ENCODE results near the gene PBX4. TPM values are rescaled to one million over a fixed set of nuclear protein-coding genes. Genes with fewer than 3 reads are reported as not detected.

Gene PBX4
- total RNA-seq, 2 donors from 2014 or later = 28.3 to 56.8 TPM

DNA sequence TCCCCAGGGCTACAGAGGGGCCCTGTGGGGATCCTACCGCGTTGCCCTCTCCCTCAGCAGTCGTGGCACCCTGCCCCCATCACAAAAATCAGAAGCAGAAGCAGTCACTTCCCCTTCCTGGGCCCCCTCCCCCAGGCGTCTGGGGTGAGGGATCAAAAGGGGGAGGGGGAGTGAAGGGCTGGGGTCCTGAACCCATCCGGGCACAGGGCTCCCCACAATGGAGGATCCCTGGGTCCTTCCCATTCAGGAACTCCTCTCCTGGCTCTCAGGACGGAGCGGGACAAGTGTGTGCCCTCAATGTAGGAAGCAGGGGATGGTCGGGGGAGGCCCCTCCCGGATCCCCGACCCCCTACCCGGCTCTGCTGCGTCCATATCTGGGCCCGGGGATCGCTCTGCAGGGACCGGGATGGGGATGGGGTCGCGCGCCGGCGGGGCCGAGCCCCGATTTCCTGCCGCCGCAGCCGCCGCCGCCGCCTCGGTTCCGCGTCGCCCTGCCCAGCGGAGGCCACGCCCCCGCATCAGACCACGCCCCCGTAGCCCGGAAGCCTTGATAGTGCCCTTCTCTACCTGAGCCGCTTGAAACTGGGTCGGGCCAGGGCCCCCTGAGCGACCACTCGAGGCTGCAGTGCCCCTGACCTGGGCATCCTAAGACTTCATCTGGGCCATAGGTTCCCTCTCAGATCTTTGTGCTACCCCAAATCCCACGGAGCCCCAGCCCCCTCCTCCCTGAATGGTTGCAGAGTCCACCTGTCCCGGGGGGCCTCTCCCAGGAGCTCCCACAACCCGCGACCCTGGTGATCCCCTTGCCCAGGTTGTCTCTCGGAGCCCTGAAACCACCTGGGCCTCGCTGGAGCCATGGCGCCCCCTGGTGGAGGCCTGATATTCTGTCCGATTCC lies 24.9 kb upstream of the PBX4 start, which contains the start of gene GMIP:
Gene GMIP (minus strand): TSS at position 500 of the 896 bp plus-strand sequence. CDS start 128 bp downstream, at position 372.
- Mint-ChIP-seq H3K27me3 (ENCODE audit: low read depth) (no peaks in the 10 kb centered on the region), H3K9me3 (no peaks in the 10 kb centered on the region), H3K27ac (peak within 1 kb of the TSS; percentile 94), H3K4me3 (peak within 1 kb of the TSS; percentile 97 to 99), H3K36me3 (ENCODE audit: insufficient read depth in 2 of 2) (peaks cover 6 to 15% of the 10 kb centered on the region in 2 donors), H3K4me1 (ENCODE audit: low read depth) (peaks cover 14% of the 10 kb centered on the region)
- peak; percentile 90 to 92 for ATAC-seq (replicated peaks in 1 of 2)
- DNase-seq = peak; percentile 91 to 93

DNA sequence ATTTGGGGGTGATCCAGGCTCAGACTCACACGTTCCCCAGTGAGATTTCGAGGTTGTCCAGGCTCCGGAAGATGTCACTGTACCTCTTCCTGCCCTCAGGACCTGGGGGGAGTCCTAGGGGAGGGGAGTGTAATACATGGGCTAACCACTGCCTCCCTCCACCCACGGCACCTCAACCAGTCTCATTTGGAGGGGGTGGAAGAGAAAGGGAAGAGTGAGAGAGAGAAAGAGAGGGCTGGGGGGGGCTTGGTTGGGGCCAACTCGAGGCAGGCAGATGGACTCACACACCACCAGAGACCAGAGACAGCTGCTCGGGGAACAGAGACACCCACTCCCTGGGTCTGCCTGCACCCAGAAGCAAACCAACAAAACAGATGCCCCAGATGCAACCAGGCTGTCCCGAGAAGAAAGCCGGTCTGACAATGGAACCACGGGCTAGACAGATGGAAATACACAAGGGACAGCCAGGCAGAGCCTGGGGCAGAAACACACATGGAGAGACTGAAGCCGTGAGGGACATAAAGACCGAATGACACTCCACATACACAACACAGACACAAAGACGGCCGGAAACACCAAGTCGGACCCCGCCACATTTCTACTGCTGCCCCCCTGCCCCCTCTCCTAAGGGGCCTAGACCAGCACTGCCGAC lies 24.1 kb upstream of the PBX4 start:
- ATAC-seq (replicated peaks in 1 of 2) = peak; percentile 39 to 55
- peak; percentile 48 to 57 for DNase-seq
- peaks cover 14% of the 10 kb centered on the region for H3K4me1 Mint-ChIP-seq (ENCODE audit: low read depth)
- no peaks in the 10 kb centered on the region for H3K27me3 Mint-ChIP-seq (ENCODE audit: low read depth)
- peaks cover 6 to 16% of the 10 kb centered on the region in 2 donors for H3K36me3 Mint-ChIP-seq (ENCODE audit: insufficient read depth in 2 of 2)
- H3K27ac Mint-ChIP-seq = peak overlapping the region; percentile 94
- H3K9me3 Mint-ChIP-seq = no peaks in the 10 kb centered on the region
- peak overlapping the region; percentile 97 to 99 for H3K4me3 Mint-ChIP-seq

DNA sequence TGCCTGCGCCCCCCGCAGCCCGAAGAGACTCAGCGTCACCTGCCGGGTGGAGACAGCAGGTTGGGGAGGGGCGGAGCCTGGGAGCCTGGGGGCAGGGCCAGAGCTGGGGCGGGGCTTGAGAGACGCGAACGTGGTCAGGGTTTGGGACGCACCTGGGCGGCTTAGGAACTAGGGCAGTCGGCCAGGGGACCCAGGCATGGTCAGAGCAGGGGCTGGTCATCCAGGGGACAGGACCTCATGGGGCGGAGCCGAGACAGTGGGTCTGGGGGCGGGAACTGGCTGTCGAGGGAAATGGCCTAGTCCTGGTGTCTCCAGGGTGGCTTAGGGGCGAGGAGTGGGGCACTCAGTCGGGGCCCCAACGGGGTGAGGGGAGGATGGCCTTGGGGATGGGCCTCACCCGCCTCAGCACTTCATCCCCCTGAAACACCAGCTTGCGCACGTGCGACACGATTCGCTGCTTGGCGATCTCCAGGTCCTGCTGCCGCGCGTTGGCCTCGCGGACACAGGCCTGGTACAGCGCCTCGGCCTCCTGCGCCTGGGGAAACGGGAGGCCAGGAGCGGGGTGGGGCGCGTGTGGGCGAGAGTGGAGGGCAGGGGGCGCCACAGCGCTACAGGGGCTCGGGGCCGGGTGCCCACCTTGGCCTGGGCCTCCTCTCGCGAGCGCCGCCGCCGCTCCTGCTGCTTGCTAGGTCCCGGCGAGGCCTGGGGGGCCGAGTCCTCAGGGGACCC lies 19.2 kb upstream of the PBX4 start:
- Mint-ChIP-seq H3K9me3 (no peaks in the 10 kb centered on the region), H3K27ac (no peak overlapping the region), H3K4me1 (ENCODE audit: low read depth) (peaks cover 14% of the 10 kb centered on the region), H3K36me3 (ENCODE audit: insufficient read depth in 2 of 2) (peaks cover 10 to 30% of the 10 kb centered on the region in 2 donors), H3K4me3 (no peak overlapping the region), H3K27me3 (ENCODE audit: low read depth) (no peaks in the 10 kb centered on the region)
- DNase-seq = no peak
- no peak for ATAC-seq (replicated peaks in 1 of 2)

DNA sequence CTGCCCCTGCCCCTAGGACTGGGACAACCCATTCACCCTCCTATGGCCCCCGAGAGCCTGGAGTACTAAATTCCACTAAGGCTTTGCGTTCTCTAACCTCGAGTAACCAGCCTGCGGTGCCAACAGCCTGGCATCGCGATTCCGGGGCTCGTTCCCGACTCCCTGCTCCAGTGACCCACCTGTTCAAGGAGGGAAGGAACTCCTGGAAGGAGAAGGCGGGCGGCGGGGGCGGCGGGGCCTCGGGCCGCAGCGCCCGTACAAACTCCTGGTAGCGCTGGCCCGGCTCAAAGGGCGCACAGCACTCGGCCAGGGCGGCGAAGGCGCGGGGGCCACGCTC lies 18.7 kb upstream of the PBX4 start:
- Mint-ChIP-seq H3K36me3 (ENCODE audit: insufficient read depth in 2 of 2) (peaks cover 8 to 29% of the 10 kb centered on the region in 2 donors), H3K9me3 (no peaks in the 10 kb centered on the region), H3K4me3 (no peak overlapping the region), H3K4me1 (ENCODE audit: low read depth) (peaks cover 9% of the 10 kb centered on the region), H3K27ac (no peak overlapping the region), H3K27me3 (ENCODE audit: low read depth) (no peaks in the 10 kb centered on the region)
- ATAC-seq (replicated peaks in 1 of 2) (no peak), DNase-seq (no peak)

DNA sequence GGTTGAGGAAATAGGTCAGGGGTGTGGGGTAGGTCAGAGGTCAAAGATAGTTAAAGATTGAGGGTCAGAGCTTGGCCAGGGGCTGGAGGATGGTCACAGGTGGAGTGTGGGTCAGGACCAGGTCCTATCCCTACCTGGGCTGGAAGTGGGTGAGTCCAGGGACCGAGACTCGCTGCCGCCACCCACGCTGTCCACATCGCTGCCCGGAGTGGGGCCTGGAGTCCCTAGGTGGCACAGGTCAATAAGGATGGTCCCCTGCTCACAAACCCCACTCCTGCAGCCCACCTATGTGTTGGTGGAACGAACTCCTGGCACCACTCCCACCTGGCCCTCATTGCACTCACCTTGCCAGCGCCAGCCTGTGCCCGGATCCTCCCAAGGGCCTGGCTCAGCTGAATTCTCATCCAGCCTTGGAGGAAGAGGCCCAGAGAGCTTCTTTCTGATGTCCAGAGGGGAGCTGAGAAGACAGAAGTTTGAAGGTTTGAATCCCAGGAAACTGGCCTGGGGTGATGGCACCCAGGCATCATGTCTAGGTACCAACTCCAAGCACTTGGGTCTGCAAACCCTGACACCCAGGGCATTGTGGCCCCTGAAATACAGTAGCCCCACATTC lies 18.2 kb upstream of the PBX4 start:
- H3K27me3 Mint-ChIP-seq (ENCODE audit: low read depth) = no peaks in the 10 kb centered on the region
- H3K4me1 Mint-ChIP-seq (ENCODE audit: low read depth) = peaks cover 5% of the 10 kb centered on the region
- ATAC-seq (replicated peaks in 1 of 2) = no peak
- no peaks in the 10 kb centered on the region for H3K9me3 Mint-ChIP-seq
- H3K4me3 Mint-ChIP-seq = no peak overlapping the region
- no peak for DNase-seq
- peaks cover 8 to 26% of the 10 kb centered on the region in 2 donors for H3K36me3 Mint-ChIP-seq (ENCODE audit: insufficient read depth in 2 of 2)
- no peak overlapping the region for H3K27ac Mint-ChIP-seq

DNA sequence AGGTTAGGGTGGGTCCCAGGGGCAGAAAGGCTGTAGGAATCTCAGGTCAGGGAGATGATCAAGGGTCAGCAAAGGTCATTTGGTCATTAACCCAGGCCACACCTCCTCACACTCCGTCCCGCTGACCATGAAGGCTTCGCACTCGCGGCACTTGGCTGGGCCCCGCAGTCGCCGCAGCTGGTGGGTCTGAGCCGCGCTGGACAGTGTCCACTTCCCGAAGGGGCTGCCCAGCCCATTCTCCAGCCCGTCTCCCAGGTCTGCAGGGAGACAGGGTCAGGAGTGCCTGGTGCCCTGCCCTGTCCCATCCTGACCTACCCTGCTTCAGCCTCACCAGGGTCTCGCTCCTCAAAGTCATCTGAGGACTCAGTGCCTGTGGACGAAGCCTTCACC lies 16.8 kb upstream of the PBX4 start:
- no peaks in the 10 kb centered on the region for H3K27me3 Mint-ChIP-seq (ENCODE audit: low read depth)
- peaks cover 8 to 30% of the 10 kb centered on the region in 2 donors for H3K36me3 Mint-ChIP-seq (ENCODE audit: insufficient read depth in 2 of 2)
- H3K9me3 Mint-ChIP-seq = no peaks in the 10 kb centered on the region
- peaks cover 4% of the 10 kb centered on the region for H3K4me1 Mint-ChIP-seq (ENCODE audit: low read depth)
- no peak overlapping the region for H3K27ac Mint-ChIP-seq
- no peak overlapping the region for H3K4me3 Mint-ChIP-seq
- ATAC-seq (replicated peaks in 1 of 2) (no peak), DNase-seq (no peak)

DNA sequence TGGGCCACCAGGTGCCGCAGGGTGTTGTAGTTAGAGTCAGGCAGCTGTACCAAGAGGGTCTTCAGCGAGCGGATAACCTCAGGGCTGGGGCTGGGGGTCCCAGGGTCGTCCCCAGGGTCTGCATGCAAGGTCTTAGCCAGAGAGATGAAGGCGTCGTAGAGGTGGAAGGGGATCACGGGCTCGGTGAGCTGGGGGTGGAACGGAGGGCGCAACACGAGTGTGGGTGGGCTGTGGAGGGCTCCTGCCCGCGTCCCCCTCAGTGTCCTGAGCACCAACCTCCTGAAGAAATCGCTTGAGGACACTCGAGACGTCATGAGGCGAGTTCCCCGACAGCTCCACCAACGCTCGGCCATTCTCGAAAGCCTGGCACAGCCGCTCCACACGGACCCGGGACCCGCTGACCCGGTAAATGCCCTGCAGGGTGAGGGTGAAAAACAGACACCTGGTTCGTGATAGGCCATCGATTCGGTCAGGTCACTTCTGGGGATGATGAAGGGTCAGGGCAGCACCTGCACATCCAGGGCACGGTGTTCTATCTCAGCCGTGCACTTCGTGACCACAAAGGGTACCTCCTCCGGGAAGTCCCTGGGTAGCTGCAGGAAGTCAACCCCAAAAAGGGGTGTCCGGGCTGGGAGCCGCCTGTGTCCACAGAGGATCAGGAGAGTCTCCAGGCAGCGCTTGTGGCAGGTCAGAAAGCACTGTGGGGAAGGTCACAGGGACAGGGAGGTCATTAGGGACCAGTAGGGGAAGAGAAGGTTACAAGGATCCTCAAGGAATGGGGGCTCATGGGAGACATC lies 16.2 kb upstream of the PBX4 start:
- H3K4me1 Mint-ChIP-seq (ENCODE audit: low read depth) = peaks cover 4% of the 10 kb centered on the region
- ATAC-seq (replicated peaks in 1 of 2) (no peak), DNase-seq (no peak)
- H3K36me3 Mint-ChIP-seq (ENCODE audit: insufficient read depth in 2 of 2) = peaks cover 8 to 28% of the 10 kb centered on the region in 2 donors
- no peaks in the 10 kb centered on the region for H3K27me3 Mint-ChIP-seq (ENCODE audit: low read depth)
- H3K9me3 Mint-ChIP-seq = no peaks in the 10 kb centered on the region
- no peak overlapping the region for H3K27ac Mint-ChIP-seq
- no peak overlapping the region for H3K4me3 Mint-ChIP-seq

DNA sequence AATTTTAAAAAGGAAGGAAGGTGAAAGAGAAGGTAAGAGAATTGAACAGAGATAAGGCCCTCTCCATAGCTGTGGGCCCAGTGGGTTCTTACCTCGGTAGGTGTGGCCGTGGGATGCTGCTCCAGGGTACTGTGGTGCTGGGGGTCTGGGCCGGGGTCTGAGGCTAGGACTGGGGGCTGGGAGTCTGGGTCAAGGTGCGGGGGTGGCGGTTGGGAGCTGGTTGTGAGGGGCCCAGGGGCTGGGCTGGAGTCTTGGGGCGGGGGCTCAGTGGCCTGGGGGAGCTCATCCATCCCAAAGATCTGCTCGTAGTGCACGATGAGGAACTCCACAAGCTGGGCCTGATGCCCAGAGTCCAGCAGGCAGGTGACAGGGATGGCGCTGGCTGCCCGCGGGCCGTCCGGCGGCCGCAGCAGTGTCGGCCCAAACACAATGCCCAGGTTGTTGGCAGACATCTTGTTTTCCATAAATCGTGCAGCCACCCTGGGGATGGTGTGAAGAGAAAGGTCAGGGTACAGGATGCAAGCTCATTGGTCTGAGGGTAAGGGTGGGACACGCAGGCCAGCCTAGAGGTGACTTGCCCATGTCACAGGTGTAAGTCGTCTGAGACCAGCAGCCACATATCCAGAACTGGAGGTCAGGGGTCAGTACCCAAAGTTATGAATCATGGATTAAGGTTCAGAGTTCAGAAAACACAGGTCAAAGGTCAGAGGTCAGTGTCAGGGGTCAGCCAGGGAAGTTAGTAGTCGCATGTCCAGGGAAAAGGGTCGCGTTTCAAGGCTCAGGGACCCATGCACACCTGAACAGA lies 15.4 kb upstream of the PBX4 start:
- no peak for ATAC-seq (replicated peaks in 1 of 2)
- no peak overlapping the region for H3K4me3 Mint-ChIP-seq
- no peaks in the 10 kb centered on the region for H3K9me3 Mint-ChIP-seq
- DNase-seq = no peak
- peaks cover 5% of the 10 kb centered on the region for H3K4me1 Mint-ChIP-seq (ENCODE audit: low read depth)
- H3K36me3 Mint-ChIP-seq (ENCODE audit: insufficient read depth in 2 of 2) = peaks cover 8 to 28% of the 10 kb centered on the region in 2 donors
- H3K27me3 Mint-ChIP-seq (ENCODE audit: low read depth) = no peaks in the 10 kb centered on the region
- H3K27ac Mint-ChIP-seq = peak overlapping the region; percentile 47

DNA sequence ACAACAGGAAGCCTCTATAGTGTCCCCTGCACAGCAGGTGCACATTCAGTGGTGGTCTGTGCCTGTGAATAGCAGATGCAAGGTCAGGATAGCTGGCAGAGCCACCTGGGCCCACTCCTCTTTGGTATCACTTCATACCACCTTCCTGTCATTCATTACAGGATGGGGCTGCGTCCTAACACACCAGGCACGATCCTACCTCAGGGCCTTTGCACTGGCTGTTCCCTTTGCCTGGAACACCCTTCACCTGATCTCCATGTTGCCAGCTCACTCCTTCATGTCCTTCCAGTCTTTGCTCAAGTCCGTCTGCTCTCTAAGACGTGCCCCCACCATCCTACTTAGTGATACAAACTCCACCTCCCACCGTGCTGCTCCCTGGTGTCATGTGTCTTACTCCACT lies 14.2 kb upstream of the PBX4 start:
- Mint-ChIP-seq H3K27ac (peak overlapping the region; percentile 78), H3K36me3 (ENCODE audit: insufficient read depth in 2 of 2) (peaks cover 8 to 26% of the 10 kb centered on the region in 2 donors)

DNA sequence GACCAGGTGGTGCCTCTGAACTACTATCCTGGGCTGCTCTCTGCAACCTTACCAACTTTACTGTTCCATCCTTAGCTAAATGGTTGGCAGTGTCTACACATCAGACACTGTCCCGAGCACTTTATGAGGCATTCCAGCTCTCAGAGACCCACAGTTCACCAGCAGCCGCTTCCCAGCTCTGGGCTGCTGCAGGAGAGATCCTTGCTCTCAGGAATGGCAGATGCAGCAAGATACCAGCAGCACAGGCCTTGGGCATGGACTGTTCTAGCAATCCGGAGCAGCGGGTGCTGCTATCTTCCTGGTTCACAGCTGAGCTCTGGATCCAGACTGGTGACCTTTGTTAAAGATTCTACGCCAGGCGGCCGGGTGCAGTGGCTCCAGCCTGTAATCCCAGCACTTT lies 12.9 kb upstream of the PBX4 start:
- no peak for ATAC-seq (replicated peaks in 1 of 2)
- peaks cover 15 to 26% of the 10 kb centered on the region in 2 donors for H3K36me3 Mint-ChIP-seq (ENCODE audit: insufficient read depth in 2 of 2)
- no peak for DNase-seq
- H3K4me3 Mint-ChIP-seq = no peak overlapping the region
- H3K27me3 Mint-ChIP-seq (ENCODE audit: low read depth) = no peaks in the 10 kb centered on the region
- no peak overlapping the region for H3K27ac Mint-ChIP-seq
- peaks cover 23% of the 10 kb centered on the region for H3K4me1 Mint-ChIP-seq (ENCODE audit: low read depth)
- no peaks in the 10 kb centered on the region for H3K9me3 Mint-ChIP-seq

More for the DNA sequence above, 14.2 kb upstream of the PBX4 start:
- Mint-ChIP-seq H3K9me3 (no peaks in the 10 kb centered on the region), H3K27me3 (ENCODE audit: low read depth) (no peaks in the 10 kb centered on the region), H3K4me3 (no peak overlapping the region), H3K4me1 (ENCODE audit: low read depth) (peaks cover 10% of the 10 kb centered on the region)
- no peak for DNase-seq
- ATAC-seq (replicated peaks in 1 of 2) = no peak

DNA sequence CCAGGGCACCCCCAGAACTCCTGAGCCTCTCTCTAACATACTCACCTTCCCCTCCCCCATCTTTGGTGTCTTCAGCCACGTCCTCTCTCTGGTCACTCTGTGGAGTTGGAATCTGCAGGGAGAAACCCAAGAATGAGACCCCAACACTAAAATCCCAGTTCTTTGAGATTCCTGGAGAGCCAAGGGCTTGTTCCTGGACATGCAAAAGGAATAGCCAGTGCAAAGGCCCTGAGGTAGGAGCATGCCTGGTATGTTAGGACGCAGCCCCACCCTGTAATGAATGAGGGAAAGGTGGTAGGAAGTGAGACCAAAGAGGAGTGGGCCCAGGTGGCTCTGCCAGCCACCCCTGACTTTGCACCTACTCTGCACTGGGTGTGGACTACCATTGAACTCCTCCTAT lies 11.9 kb upstream of the PBX4 start:
- Mint-ChIP-seq H3K4me1 (ENCODE audit: low read depth) (peaks cover 29% of the 10 kb centered on the region), H3K36me3 (ENCODE audit: insufficient read depth in 2 of 2) (peaks cover 18 to 20% of the 10 kb centered on the region in 2 donors), H3K27me3 (ENCODE audit: low read depth) (no peaks in the 10 kb centered on the region), H3K4me3 (no peak overlapping the region), H3K27ac (no peak overlapping the region), H3K9me3 (no peaks in the 10 kb centered on the region)
- ATAC-seq (replicated peaks in 1 of 2) = no peak
- DNase-seq = no peak
